ENCODE data around the gene DCAF12.

Gene DCAF12

DNA sequence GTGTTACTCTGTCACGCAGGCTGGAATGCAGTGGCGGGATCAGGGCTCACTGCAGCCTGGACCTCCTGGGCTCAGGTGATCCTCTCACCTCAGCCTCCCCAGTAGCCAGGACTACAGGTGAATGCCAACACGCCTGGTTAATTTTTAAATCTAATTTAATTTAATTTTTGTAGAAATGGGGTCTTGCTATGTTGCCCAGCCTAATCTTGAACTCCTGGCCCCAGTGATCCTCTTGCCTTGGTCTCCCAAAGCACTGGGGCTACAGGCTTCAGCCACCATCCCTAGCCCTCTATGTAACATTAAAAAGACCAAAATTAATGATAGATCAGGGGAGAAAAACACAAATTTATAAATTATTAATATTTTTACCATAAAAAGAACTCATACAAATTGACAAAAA is 66.5 kb downstream of the DCAF12 start:
- Histone ChIP-seq H3K4me1 (ENCODE audit: insufficient read depth, poor library complexity, severe bottlenecking) (no peaks in the 10 kb centered on the region), H3K27me3 (ENCODE audit: insufficient read depth, poor library complexity, severe bottlenecking) (no peaks in the 10 kb centered on the region), H3K9me3 (ENCODE audit: severe bottlenecking) (no peaks in the 10 kb centered on the region), H3K27ac (ENCODE audit: poor library complexity, severe bottlenecking) (no peak overlapping the region), H3K36me3 (ENCODE audit: low read depth) (0 out of 2 replicates have a peak, but pooled peaks cover 3% of the 10 kb centered on the region), H3K4me3 (ENCODE audit: severe bottlenecking) (no peak overlapping the region)
- no peak for DNase-seq (ENCODE audit: low spot score)
- ATAC-seq (ENCODE audit: low read depth) = no peak
- TF ChIP-seq, protein P1, sequence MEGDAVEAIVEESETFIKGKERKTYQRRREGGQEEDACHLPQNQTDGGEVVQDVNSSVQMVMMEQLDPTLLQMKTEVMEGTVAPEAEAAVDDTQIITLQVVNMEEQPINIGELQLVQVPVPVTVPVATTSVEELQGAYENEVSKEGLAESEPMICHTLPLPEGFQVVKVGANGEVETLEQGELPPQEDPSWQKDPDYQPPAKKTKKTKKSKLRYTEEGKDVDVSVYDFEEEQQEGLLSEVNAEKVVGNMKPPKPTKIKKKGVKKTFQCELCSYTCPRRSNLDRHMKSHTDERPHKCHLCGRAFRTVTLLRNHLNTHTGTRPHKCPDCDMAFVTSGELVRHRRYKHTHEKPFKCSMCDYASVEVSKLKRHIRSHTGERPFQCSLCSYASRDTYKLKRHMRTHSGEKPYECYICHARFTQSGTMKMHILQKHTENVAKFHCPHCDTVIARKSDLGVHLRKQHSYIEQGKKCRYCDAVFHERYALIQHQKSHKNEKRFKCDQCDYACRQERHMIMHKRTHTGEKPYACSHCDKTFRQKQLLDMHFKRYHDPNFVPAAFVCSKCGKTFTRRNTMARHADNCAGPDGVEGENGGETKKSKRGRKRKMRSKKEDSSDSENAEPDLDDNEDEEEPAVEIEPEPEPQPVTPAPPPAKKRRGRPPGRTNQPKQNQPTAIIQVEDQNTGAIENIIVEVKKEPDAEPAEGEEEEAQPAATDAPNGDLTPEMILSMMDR (IDR thresholded peaks at IDR 0.05; ENCODE audit: poor library complexity, severe bottlenecking) = no peak

DNA sequence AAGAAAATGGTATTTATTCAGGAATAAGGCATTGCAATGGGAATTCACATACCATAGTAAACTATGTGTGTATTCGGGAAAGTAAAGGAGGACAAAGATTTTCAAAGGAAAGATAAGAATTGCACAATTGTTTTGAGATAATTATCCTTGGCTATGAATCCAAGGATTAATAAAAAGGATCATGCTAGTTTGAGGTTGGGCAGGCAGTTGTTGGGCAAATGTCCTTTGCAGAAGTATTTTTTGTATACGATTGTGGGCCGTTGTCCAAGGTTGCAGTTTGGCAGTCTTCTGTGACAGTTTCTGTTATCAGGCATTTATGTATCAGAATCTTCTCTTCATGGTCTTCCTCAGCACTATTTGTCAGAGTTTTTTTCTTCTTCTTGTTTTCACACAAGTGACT is 67.2 kb downstream of the DCAF12 start:
- no peak overlapping the region for H3K27ac ChIP-seq (ENCODE audit: poor library complexity, severe bottlenecking)
- ATAC-seq (ENCODE audit: low read depth) (no peak), DNase-seq (ENCODE audit: low spot score) (no peak)
- TF ChIP-seq, protein P1 (IDR thresholded peaks at IDR 0.05; ENCODE audit: poor library complexity, severe bottlenecking) = no peak
- no peaks in the 10 kb centered on the region for H3K4me1 ChIP-seq (ENCODE audit: insufficient read depth, poor library complexity, severe bottlenecking)
- H3K36me3 ChIP-seq (ENCODE audit: low read depth) = 0 out of 2 replicates have a peak, but pooled peaks cover 3% of the 10 kb centered on the region
- no peaks in the 10 kb centered on the region for H3K9me3 ChIP-seq (ENCODE audit: severe bottlenecking)
- no peak overlapping the region for H3K4me3 ChIP-seq (ENCODE audit: severe bottlenecking)
- no peaks in the 10 kb centered on the region for H3K27me3 ChIP-seq (ENCODE audit: insufficient read depth, poor library complexity, severe bottlenecking)

DNA sequence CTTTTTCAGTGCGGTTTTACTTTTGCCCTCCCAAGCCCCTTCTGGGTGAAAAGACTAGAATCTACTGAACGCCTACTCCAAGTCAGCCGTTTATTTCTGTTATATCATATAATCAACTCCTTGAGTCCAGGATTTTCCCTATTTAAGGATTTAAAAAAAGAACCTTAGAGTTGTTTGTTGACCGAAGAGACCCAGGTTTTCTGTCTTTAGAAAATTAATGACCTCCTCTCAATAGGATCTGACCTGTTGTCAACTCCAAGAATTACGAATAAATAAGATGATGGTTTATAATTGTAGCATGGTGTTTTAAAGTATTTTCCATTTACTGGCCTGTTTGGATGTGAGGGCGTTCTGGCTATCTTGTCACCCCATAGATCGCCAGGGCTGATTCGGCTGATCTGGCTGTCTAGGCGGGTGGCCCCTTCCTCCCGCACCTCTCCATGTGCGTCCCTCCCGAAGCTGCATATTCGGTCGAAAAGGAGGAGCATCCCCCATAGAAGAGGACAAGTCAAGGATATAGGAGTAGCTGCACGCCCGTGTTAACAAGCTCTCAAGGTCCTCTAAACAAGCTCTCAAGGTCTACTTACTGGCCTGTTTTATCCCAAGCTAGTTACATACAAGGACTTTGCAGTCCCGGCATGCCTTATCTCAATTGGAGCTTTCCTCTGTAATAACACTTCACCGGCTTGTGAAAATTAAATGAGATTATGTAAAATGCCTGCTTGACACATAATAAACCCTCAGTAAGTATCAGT is 76.7 kb downstream of the DCAF12 start:
- Histone ChIP-seq H3K27ac (ENCODE audit: poor library complexity, severe bottlenecking) (peak overlapping the region; percentile 75), H3K4me1 (ENCODE audit: insufficient read depth, poor library complexity, severe bottlenecking) (peaks cover 12% of the 10 kb centered on the region), H3K4me3 (ENCODE audit: severe bottlenecking) (peak overlapping the region; percentile 62), H3K9me3 (ENCODE audit: severe bottlenecking) (no peaks in the 10 kb centered on the region), H3K27me3 (ENCODE audit: insufficient read depth, poor library complexity, severe bottlenecking) (no peaks in the 10 kb centered on the region), H3K36me3 (ENCODE audit: low read depth) (peaks cover 2% of the 10 kb centered on the region)
- DNase-seq (ENCODE audit: low spot score) (no peak), ATAC-seq (ENCODE audit: low read depth) (no peak)
- TF ChIP-seq, protein P1 (IDR thresholded peaks at IDR 0.05; ENCODE audit: poor library complexity, severe bottlenecking) = no peak

DNA sequence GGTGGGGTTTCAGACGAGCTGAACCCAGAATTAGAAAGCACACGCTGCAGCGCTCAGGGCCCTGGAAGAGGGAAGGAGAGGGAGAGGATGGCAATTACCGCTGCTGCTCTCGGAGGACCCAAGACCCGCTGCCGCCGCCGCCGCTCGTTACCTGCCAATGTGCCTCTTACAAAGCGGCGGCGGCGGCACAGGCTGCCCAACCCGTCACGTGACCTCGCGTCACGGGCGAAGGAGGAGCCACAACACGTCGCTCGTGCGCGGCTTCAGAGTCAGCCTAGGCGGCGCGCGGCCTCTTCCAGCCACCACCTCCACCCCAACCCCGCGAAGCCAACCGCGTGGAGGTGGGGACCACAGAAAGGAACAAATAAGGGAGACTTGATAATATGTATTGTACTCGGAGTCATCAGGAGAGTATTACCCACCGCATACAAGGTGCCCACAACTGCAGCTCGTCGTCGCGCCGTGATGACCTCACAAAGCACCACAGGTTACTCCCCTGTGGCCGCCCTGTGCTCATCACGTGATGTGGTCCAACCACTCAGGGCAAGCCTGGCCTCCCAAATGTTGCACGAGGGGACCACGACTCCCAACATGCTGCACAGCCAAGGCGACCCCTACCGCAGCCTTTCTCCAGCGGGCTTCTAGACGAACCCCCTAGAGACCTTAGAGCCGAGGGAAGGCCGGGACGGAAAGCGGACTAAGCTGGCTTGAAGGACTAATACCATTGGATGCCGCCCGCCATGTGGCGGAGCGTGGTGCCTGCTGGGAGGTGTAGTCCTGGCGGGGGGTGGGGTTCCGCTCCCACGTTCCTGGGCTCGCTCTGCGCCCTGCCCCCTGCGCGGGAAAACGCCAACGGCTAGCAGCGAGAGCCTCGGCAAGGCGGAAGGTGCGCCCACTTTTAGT is 77.5 kb downstream of the DCAF12 start, which contains the start of gene UBAP2:
Gene UBAP2 (minus strand): TSS at position 161 of the 903 bp plus-strand sequence. CDS start 31,739 bp downstream, outside the sequence.
- Histone ChIP-seq H3K4me3 (ENCODE audit: severe bottlenecking) (peak within 1 kb of the TSS; percentile 62), H3K27me3 (ENCODE audit: insufficient read depth, poor library complexity, severe bottlenecking) (no peaks in the 10 kb centered on the region), H3K27ac (ENCODE audit: poor library complexity, severe bottlenecking) (peak within 1 kb of the TSS; percentile 75), H3K36me3 (ENCODE audit: low read depth) (peaks cover 7% of the 10 kb centered on the region), H3K4me1 (ENCODE audit: insufficient read depth, poor library complexity, severe bottlenecking) (peaks cover 12% of the 10 kb centered on the region), H3K9me3 (ENCODE audit: severe bottlenecking) (no peaks in the 10 kb centered on the region)
- TF ChIP-seq, protein P1 (IDR thresholded peaks at IDR 0.05; ENCODE audit: poor library complexity, severe bottlenecking) = no peak
- DNase-seq (ENCODE audit: low spot score) (peak; percentile 99), ATAC-seq (ENCODE audit: low read depth) (peak; percentile 84)

Data from RWPE2 (cell line).